Mammary epithelial cell (primary cell): ENCODE results near the gene ARHGEF10L.

Experiments
- EZH2 ChIP-seq: IDR thresholded peaks from 2 replicates; pipeline ENCODE4 v1.6.1; 2012; ENCODE audit warnings: low read length, inconsistent platforms, borderline replicate concordance
- TF ChIP-seq, protein P1 (sequence below), 2 donors: IDR thresholded peaks in 1 of 2; conservative IDR thresholded peaks in 1 of 2; 2 replicates each; pipeline ENCODE4 v1.5.1; 2011 to 2012; ENCODE audit warnings: inconsistent platforms in 2 of 2, low read length in 2 of 2, mild to moderate bottlenecking in 2 of 2, control low read depth in 1 of 2, low read depth in 1 of 2; ENCODE audit not compliant: insufficient read depth in 1 of 2; ENCODE audit errors: extremely low read depth in 1 of 2

DNA sequence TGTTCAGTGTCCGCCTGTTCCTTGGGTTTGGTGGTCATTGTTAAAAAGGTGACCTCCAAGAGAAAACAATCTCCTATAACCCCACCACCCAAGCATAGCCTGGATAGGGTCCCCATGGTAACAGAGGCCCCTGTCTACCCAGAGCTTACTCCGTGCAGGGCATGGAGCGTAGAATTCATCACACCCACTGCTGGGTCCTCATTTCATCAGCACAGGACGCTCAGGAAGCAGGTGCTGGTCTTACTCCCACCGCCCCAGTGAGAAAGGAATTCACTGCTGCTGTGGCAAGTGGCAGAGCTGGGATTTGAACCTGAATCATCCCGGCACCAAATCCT, 37.0 kb downstream of the ARHGEF10L start:
- TF ChIP-seq EZH2, result no peak
- TF ChIP-seq, protein P1, sequence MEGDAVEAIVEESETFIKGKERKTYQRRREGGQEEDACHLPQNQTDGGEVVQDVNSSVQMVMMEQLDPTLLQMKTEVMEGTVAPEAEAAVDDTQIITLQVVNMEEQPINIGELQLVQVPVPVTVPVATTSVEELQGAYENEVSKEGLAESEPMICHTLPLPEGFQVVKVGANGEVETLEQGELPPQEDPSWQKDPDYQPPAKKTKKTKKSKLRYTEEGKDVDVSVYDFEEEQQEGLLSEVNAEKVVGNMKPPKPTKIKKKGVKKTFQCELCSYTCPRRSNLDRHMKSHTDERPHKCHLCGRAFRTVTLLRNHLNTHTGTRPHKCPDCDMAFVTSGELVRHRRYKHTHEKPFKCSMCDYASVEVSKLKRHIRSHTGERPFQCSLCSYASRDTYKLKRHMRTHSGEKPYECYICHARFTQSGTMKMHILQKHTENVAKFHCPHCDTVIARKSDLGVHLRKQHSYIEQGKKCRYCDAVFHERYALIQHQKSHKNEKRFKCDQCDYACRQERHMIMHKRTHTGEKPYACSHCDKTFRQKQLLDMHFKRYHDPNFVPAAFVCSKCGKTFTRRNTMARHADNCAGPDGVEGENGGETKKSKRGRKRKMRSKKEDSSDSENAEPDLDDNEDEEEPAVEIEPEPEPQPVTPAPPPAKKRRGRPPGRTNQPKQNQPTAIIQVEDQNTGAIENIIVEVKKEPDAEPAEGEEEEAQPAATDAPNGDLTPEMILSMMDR (conservative IDR thresholded peaks at IDR 0.05 in 1 of 2, IDR thresholded peaks at IDR 0.05 in 1 of 2; ENCODE audit: extremely low read depth in 1 of 2, insufficient read depth in 1 of 2, low read depth in 1 of 2, low read length in 2 of 2), result no peak
